Measurements from ENCODE around the gene A4GNT. TPM values are rescaled to one million over a fixed set of nuclear protein-coding genes. Genes with fewer than 3 reads are reported as not detected.

Gene A4GNT
- total and polyA plus RNA-seq, 2 of the 8 experiments (the other 6 are each of a cell fraction or from before 2014, with no cell fraction given), result not detected

DNA sequence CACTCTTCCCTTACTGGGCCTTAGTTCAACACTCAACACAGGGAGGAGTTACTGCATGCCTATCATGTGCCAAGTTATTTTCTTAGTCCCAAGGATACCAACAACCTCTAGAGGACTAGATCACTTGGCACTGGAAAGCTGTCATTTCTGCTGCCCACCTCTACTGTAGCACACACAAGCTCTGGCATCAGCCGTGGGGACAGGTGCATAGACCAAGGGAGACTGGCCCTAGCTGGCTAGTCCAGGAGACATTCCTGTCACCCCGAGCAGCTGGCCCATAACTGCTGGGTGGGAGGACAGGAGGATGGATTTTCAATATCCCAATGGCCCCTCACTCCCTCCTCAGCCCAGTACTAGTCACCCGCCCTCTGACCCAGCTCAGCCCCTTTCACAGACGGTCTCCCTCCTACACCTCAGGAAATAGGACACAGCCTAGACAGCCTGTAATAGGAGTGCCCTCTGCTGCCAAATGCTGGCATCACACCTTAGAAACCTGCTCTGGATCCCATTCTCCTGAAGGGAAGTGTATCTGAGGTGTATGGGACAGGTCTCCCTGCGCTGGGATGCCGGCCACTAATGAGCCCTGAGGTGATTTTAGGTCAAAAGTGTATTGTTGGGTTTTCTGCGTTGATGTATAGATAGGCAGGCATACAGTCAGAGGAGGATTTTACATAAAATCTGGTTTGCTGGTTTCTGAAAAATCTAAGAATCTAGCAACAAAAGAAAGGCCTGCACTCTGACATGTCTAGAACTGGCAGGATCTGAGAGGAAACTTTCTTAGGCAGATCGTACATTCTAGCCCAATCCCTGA, 13.4 kb downstream of the A4GNT start (continued):
- TF ChIP-seq, protein P1, sequence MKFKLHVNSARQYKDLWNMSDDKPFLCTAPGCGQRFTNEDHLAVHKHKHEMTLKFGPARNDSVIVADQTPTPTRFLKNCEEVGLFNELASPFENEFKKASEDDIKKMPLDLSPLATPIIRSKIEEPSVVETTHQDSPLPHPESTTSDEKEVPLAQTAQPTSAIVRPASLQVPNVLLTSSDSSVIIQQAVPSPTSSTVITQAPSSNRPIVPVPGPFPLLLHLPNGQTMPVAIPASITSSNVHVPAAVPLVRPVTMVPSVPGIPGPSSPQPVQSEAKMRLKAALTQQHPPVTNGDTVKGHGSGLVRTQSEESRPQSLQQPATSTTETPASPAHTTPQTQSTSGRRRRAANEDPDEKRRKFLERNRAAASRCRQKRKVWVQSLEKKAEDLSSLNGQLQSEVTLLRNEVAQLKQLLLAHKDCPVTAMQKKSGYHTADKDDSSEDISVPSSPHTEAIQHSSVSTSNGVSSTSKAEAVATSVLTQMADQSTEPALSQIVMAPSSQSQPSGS (IDR thresholded peaks at IDR 0.05; ENCODE audit: low read length), result no peak

All from H1 (cell line).